HPDE6-E6E7 (cell line): ENCODE results near the gene PTPRN2.

Experiments
- DNase-seq: peaks from one replicate; pipeline ENCODE4 v3.0.0; 2011; ENCODE audit warnings: missing footprints; ENCODE audit errors: extremely low spot score

The PTPRN2 gene

GRCh38 chr7:157760004-157760730, 827.5 kb downstream of the PTPRN2 start:
- DNase-seq = no peak

DNA sequence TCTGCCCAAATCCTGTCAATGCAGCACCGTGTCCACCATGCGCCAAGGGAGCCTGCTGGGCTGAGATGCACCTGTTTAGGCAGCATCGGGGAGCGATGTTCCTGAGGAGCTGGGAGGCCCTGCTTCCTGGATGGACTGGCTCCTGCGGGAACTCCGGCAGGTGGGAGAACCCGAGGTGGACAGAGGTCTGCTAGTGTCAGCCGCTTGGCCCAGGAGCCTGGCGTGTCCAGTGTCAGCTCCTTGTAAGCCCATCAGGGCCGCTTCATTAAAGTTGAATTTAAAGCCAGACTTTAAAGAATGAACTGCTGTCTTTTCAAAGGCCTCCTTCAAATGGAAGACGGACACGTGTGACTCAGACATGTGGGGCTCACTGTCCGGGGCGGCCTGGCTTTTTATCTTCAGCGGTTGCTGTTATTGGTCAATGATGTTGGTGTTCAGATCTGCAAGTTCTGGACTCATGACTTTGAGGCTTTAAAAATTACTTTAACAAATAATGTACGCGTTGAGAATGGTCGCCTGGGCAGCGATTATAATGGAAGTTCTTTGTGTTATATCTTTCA, 828.3 kb downstream of the PTPRN2 start:
- no peak for DNase-seq

GRCh38 chr7:157758468-157759245, 829.0 kb downstream of the PTPRN2 start:
- DNase-seq = no peak

DNA sequence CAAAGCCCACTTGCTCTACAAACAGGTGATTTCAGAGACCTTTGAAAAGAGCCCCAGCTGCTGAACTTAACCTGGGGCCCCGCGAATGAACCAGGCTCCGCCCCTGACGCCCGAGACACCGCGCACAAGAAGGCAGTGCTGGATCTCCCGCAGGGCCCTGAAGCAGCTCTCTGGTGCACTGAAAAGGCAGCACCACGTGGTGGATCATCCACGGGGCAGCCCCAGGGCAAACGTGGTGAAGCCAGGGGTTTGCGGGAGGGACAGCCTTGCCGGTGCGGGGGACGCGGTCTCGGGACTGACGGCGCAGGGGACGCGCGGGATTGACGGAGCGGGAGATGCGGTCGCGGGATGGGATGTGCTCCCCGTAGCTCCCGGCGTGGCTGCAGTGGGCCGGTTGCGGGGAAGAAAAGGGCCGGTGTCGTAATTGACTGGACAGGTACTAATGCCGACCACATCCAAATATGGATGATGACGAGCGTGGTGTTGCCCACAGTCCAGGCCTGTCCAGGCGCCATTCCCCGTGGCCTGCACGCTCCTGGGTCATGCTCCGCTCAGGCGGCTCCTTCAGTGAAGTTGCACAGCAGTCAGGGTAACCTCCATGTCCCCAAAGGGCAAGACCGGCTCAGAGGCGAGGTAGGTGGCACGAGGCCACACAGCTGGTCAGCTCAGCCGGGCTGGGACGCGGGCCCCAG, 829.7 kb downstream of the PTPRN2 start:
- no peak for DNase-seq

- DNase-seq = no peak
Observed at GRCh38 chr7:157757211-157757610, 830.4 kb downstream of the PTPRN2 start.

GRCh38 chr7:157755741-157756140, 831.9 kb downstream of the PTPRN2 start:
- no peak for DNase-seq

DNA sequence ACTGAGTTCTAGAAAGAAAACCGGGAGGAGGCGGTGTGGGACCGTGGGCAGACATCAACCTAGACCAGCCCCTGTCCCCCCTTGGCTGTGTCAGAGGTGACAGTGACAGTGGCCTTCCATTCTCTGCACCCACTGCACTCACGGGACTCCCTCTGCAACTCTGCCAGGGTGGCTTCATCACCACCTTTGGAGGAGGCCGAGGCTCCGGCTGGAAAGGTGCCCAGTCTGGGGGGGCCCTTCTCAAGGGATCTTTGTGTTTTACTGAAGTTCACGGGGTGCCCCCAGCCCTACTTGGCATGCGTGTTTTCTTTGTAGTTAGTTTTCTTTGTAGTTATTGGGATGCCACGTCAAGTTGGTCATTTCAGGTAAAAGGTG, 833.2 kb downstream of the PTPRN2 start:
- no peak for DNase-seq

DNA sequence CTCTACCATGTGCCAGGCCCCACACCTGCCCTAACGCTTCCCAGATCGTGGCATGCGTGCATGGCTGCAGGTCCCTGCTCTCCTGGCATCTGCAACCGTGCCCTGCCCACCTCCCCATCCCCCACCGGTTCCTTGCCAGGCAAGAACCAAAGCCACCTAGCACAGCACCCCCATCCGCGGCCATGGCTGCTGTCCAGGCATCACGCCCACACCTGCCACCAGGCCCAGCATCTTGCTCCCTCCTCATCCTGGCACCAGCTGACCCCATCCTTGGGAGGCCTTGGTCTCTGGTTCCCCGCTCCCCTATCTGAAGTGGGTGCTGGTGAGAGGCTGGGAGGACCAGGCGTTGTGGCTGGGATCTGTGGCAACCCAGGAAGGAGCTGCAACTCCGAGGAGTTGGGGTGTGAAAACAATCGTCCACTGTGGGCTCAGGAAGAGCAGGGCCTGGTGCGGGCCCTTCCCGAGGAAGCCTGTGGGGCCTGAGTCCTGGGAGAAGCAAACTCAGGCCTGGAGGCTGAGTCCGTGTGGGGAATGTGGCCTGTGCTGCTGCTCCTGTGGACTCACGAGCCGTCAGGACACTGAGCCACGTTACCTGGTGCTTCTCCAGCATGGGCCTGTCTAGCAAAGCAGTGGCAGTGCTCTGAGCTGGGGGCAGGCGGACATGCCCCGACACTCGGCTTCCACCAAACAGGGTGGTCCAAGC, 833.8 kb downstream of the PTPRN2 start:
- DNase-seq = no peak

GRCh38 chr7:157752832-157753291, 834.8 kb downstream of the PTPRN2 start:
- no peak for DNase-seq

DNA sequence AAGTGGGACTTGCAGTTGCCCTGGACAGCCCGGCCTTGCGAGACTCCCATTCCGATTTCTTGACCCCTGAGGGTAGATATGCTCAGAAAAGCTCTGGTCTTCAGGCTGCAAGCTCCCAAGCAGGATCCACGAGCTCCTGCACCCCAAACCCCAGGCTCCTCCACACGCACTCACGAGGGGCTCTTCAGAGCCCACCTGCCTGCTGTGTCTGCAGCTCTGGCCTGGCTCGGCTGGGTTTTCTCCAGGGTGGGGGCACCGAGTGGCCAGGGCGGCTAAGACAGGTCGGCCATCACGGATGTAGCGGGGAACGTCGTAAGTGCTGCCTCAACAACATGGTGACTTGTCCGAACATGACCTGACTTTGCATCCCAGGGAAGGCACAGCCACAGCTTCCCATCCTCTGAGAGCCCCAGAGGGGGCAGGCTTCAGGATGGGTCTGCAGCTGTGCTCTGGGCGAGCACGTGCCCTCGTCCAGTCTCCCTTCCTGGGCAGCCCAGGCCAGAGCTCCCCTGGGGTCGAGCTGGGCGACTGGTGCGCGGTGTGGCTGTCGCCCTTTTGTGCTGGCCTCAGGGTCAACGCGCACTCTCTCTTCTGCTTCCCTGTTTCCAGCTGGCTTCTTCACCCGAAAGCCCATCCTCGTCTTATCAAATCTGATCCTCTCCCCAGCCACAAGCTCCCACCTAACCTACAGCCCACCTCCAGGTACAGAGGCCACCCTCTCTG, 835.5 kb downstream of the PTPRN2 start:
- no peak for DNase-seq

GRCh38 chr7:157751406-157751805, 836.2 kb downstream of the PTPRN2 start:
- DNase-seq = no peak

- no peak for DNase-seq
Observed at GRCh38 chr7:157750291-157750690, 837.3 kb downstream of the PTPRN2 start.

DNA sequence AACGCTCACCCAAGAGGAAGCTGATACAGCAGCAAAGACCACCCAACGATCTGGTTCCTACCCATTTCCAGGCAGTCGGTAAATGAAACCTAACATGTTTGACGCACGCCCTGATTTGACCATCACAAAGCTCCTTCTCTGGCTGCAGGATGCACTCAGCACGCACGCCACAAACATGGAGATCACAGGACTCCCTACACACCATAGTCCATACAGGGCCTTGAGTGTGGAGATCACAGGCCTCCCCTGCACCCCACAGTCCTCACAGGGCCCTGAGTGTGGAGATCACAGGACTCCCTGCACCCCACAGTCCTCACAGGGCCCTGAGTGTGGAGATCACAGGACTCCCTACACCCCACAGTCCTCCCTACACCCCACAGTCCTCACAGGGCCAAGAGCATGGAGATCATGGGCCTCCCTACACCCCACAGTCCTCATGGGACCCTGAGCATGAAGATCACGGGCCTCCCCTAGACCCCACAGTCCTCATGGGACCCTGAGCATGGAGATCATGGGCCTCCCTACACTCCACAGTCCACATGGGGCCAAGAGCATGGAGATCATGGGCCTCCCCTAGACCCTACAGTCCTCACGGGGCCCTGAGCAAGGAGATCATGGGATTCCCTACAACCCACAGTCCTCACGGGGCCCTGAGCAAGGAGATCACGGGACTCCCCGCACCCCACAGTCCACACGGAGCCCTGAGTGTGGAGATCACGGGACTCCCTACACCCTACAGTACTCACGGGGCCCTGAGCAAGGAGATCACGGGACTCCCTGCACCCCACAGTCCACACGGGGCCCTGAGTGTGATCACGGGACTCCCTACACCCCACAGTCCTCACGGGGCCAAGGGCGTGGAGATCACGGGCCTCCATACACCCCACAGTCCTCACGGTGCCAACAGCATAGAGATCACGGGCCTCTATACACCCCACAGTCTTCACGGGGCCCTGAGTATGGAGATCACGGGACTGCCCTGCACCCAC, 841.6 kb downstream of the PTPRN2 start:
- no peak for DNase-seq

GRCh38 chr7:157744786-157745601, 842.6 kb downstream of the PTPRN2 start:
- DNase-seq = no peak

GRCh38 chr7:157743781-157744525, 843.7 kb downstream of the PTPRN2 start:
- DNase-seq = no peak

- no peak for DNase-seq
Observed at GRCh38 chr7:157740251-157740798, 847.3 kb downstream of the PTPRN2 start.

- no peak for DNase-seq
Observed at GRCh38 chr7:157739650-157740049, 848.0 kb downstream of the PTPRN2 start.

GRCh38 chr7:157739031-157739430, 848.6 kb downstream of the PTPRN2 start:
- no peak for DNase-seq
